Adrenal gland (tissue), 5 donors: ENCODE measurements around the gene CRTC1.

ENCODE experiments used
- POLR2A ChIP-seq, 2 donors: fragments of 450-650 bp; IDR thresholded peaks; one replicate each; pipeline ENCODE4 v1.6.1; 2017; ENCODE audit warnings: antibody characterized with exemption in 2 of 2, mild to moderate bottlenecking in 2 of 2, moderate library complexity in 1 of 2
- TF ChIP-seq, protein P1 (sequence below), 6 experiments: fragments of 450-650 bp in 4 of 6; fragments of 200-600 bp in 2 of 6; sonication (generic) in 1 of 6; IDR thresholded peaks; 1 replicate in 5 of 6; 2 replicates in 1 of 6; pipeline versions ENCODE4 v1.5.1 to v1.8.0; 2016 to 2021; ENCODE audit warnings: antibody characterized with exemption in 6 of 6, mild to moderate bottlenecking in 2 of 6, moderate library complexity in 1 of 6
- donor health status: DM: no; HTN: no; CAD: no.

DNA sequence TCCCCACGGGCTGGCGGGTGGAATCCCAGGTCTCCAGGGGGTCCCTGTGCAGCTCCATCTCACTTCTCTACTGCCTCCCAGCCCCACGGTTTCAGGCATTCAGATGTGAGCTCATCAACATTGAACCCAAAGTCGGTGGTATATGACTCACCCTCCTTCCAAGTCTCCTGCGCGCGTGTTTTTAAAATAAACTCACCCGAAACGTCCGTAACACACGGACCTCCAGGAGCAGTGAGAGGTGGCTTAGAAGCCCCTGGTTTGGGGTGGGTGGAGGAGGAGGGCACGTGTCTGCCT is 14.0 kb upstream of the CRTC1 start:
- TF ChIP-seq, protein P1, sequence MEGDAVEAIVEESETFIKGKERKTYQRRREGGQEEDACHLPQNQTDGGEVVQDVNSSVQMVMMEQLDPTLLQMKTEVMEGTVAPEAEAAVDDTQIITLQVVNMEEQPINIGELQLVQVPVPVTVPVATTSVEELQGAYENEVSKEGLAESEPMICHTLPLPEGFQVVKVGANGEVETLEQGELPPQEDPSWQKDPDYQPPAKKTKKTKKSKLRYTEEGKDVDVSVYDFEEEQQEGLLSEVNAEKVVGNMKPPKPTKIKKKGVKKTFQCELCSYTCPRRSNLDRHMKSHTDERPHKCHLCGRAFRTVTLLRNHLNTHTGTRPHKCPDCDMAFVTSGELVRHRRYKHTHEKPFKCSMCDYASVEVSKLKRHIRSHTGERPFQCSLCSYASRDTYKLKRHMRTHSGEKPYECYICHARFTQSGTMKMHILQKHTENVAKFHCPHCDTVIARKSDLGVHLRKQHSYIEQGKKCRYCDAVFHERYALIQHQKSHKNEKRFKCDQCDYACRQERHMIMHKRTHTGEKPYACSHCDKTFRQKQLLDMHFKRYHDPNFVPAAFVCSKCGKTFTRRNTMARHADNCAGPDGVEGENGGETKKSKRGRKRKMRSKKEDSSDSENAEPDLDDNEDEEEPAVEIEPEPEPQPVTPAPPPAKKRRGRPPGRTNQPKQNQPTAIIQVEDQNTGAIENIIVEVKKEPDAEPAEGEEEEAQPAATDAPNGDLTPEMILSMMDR (IDR thresholded peaks at IDR 0.05), result no peak
- TF ChIP-seq POLR2A (IDR thresholded peaks at IDR 0.05), result no peak
